K562 (cell line): ENCODE results near the gene LDLRAD3. TPM values are rescaled to one million over a fixed set of nuclear protein-coding genes. Genes with fewer than 3 reads are reported as not detected.
A peak's percentile ranks its signal among the peaks of the same experiment; 100 is the strongest.

Experiments
- ATAC-seq: fragments of 200-7000 bp; cut with Tn5 transposase; 3 replicates; pipeline ENCODE4 v1.9.1; 2020; ENCODE audit warnings: moderate library complexity
- BruUV-seq: library from RNA; stranded (reverse); fragments of 400-500 nt; replicated peaks from 2 replicates; lab custom pipeline; 2021; lab: Mats Ljungman, UMichigan
- CTCF ChIA-PET: fragments of 300-600 bp; formaldehyde crosslinking; extraction: SDS; loops from one replicate; lab custom pipeline; 2021; ENCODE audit warnings: low intra/inter-chr PET ratio; lab: Yijun Ruan, JAX
- POLR2A ChIA-PET: fragments of 300-600, 350-650 bp; sonication (Branson Sonifier 250); formaldehyde crosslinking; extraction: SDS; loops from one replicate; lab custom pipeline; 2021; ENCODE audit warnings: antibody characterized with exemption, inconsistent platforms; lab: Yijun Ruan, JAX
- DNase-seq, 4 experiments: peaks; one replicate each; pipeline versions ENCODE4 v3.0.0 to v3.0.0-alpha.2; 2011 to 2018; ENCODE audit warnings: low spot score in 3 of 4, mixed read lengths in 3 of 4; ENCODE audit errors: extremely low read depth in 1 of 4
- FAIRE-seq: peaks from 2 replicates; lab custom pipeline; 2011; peaks lifted over from hg19 to GRCh38; lab: Jason Lieb, UNC
- H2AFZ ChIP-seq: 2 replicates; pipeline ENCODE4 v1.6.0; 2011; ENCODE audit warnings: low read depth, low read length, control low read depth, inconsistent platforms
- H3K27ac ChIP-seq: fragments of 200-600 bp; 3 replicates; pipeline ENCODE4 v1.8.0; 2011; ENCODE audit warnings: low read depth, mild to moderate bottlenecking, control low read depth, inconsistent platforms, low read length, moderate library complexity, mixed read lengths; ENCODE audit errors: extremely low read depth
- H3K27me3 ChIP-seq, 2 experiments: fragments of 300-600 bp in 1 of 2; 2 replicates in 1 of 2; 3 replicates in 1 of 2; pipeline versions ENCODE4 v1.6.0 to v1.8.0; 2011; ENCODE audit warnings: inconsistent platforms in 2 of 2, low read length in 2 of 2, mild to moderate bottlenecking in 1 of 2, mixed read lengths in 1 of 2, moderate library complexity in 1 of 2; ENCODE audit not compliant: control insufficient read depth in 2 of 2, insufficient read depth in 2 of 2
- H3K36me3 ChIP-seq: fragments of 300-600 bp; 3 replicates; pipeline ENCODE4 v1.8.0; 2011; ENCODE audit warnings: mild to moderate bottlenecking, low read length, inconsistent platforms; ENCODE audit not compliant: control insufficient read depth, insufficient read depth
- H3K4me1 ChIP-seq, 2 experiments: fragments of 200-600 bp in 1 of 2; replicated peaks in 1 of 2; 2 replicates in 1 of 2; 3 replicates in 1 of 2; pipeline versions ENCODE4 v1.5.1 to v1.8.0; 2011; ENCODE audit warnings: inconsistent platforms in 2 of 2, low read length in 2 of 2, mild to moderate bottlenecking in 1 of 2, mixed read lengths in 1 of 2, moderate library complexity in 1 of 2; ENCODE audit not compliant: control insufficient read depth in 2 of 2, insufficient read depth in 2 of 2
- H3K4me2 ChIP-seq: 2 replicates; pipeline ENCODE4 v1.6.1; 2011; ENCODE audit warnings: low read length, control low read depth, inconsistent platforms, mixed read lengths; ENCODE audit not compliant: insufficient read depth
- H3K4me3 ChIP-seq: fragments of 200-600 bp; sonication (generic), shearing (Covaris generic); 2 replicates; pipeline ENCODE4 v1.5.1; 2016; ENCODE audit warnings: control low read depth, inconsistent platforms
- H3K79me2 ChIP-seq: fragments of 200-600 bp; 3 replicates; pipeline ENCODE4 v1.8.0; 2011; ENCODE audit warnings: low read length, inconsistent platforms; ENCODE audit not compliant: control insufficient read depth, insufficient read depth
- H3K9ac ChIP-seq, 2 experiments: 2 replicates each; pipeline versions ENCODE4 v1.6.0 to v1.6.1; 2011; ENCODE audit warnings: low read depth in 2 of 2, low read length in 2 of 2, control low read depth in 1 of 2, inconsistent platforms in 1 of 2, mild to moderate bottlenecking in 1 of 2, mixed read lengths in 1 of 2; ENCODE audit not compliant: insufficient read depth in 1 of 2
- H3K9me1 ChIP-seq: one replicate; pipeline ENCODE4 v1.6.0; 2011; ENCODE audit warnings: inconsistent platforms, mild to moderate bottlenecking, low read length, moderate library complexity; ENCODE audit not compliant: control insufficient read depth, insufficient read depth
- H3K9me3 ChIP-seq: replicated peaks from 2 replicates; pipeline ENCODE4 v1.5.1; 2011; ENCODE audit warnings: low read depth, low read length, inconsistent platforms; ENCODE audit not compliant: control insufficient read depth, insufficient read depth
- H4K20me1 ChIP-seq: replicated peaks from 2 replicates; pipeline ENCODE4 v1.6.1; 2011; ENCODE audit warnings: low read length, inconsistent platforms, mixed read lengths; ENCODE audit not compliant: control insufficient read depth, insufficient read depth
- CBFA2T2 ChIP-seq: fragments of 450-650 bp; conservative IDR thresholded peaks from 2 replicates; pipeline ENCODE4 v1.6.1; 2017; ENCODE audit warnings: mild to moderate bottlenecking
- COPS2 ChIP-seq: fragments of 450-650 bp; conservative IDR thresholded peaks from 2 replicates; pipeline ENCODE4 v1.6.1; 2016; ENCODE audit warnings: mild to moderate bottlenecking, moderate library complexity
- EP400 ChIP-seq: fragments of 450-650 bp; IDR thresholded peaks from 2 replicates; pipeline ENCODE4 v1.6.1; 2017; ENCODE audit warnings: antibody characterized with exemption, mild to moderate bottlenecking, moderate library complexity
- ETV6 ChIP-seq, 3 experiments: fragments of 150-350 bp in 1 of 3; sonication (generic) in 1 of 3; formaldehyde crosslinking in 1 of 3; IDR thresholded peaks; 2 replicates each; pipeline versions ENCODE4 v1.6.1 to v1.8.0; 2014 to 2022; ENCODE audit warnings: borderline replicate concordance in 2 of 3, low read depth in 2 of 3, antibody characterized with exemption in 1 of 3, low read length in 1 of 3, mild to moderate bottlenecking in 1 of 3, missing genetic modification reagents in 1 of 3
- FOXA3 ChIP-seq, 2 experiments: fragments of 450-650 bp in 1 of 2; sonication (generic) in 1 of 2; formaldehyde crosslinking; IDR thresholded peaks in 1 of 2; conservative IDR thresholded peaks in 1 of 2; 2 replicates each; pipeline versions ENCODE4 v1.4.0 to v1.8.0; 2020 to 2022; ENCODE audit warnings: mild to moderate bottlenecking in 2 of 2, missing genetic modification reagents in 1 of 2
- NCOR1 ChIP-seq: fragments of 450-650 bp; IDR thresholded peaks from 2 replicates; pipeline ENCODE4 v1.6.1; 2016; ENCODE audit warnings: mild to moderate bottlenecking, moderate library complexity
- NR3C1 ChIP-seq: sonication (generic); formaldehyde crosslinking; IDR thresholded peaks from 2 replicates; pipeline ENCODE4 v1.8.1; 2022; ENCODE audit warnings: missing genetic modification reagents
- OTX1 ChIP-seq: fragments of 450-650 bp; formaldehyde crosslinking; IDR thresholded peaks from 2 replicates; pipeline ENCODE4 v1.4.0; 2022; ENCODE audit warnings: mild to moderate bottlenecking
- PURB ChIP-seq: sonication (generic); formaldehyde crosslinking; IDR thresholded peaks from 2 replicates; pipeline ENCODE4 v1.9.0; 2021; ENCODE audit warnings: low read depth, mild to moderate bottlenecking, missing genetic modification reagents
- RCOR1 ChIP-seq, 2 experiments: IDR thresholded peaks; 2 replicates each; pipeline ENCODE4 v1.6.1; 2012; ENCODE audit warnings: low read depth in 2 of 2, low read length in 2 of 2, borderline replicate concordance in 1 of 2, improper control_type of control experiment in 1 of 2
- SNRNP70 ChIP-seq: fragments of 200-400 bp; formaldehyde crosslinking; optimal IDR thresholded peaks from 2 replicates; pipeline ENCODE3; 2017; ENCODE audit warnings: low read depth, low read length
- TAL1 ChIP-seq: fragments of 450-650 bp; IDR thresholded peaks from 2 replicates; pipeline ENCODE4 v1.6.1; 2016; ENCODE audit warnings: mild to moderate bottlenecking
- U2AF2 ChIP-seq: fragments of 200-400 bp; formaldehyde crosslinking; optimal IDR thresholded peaks from 2 replicates; pipeline ENCODE3; 2017; ENCODE audit warnings: low read depth, mild to moderate bottlenecking, low read length
- ZC3H11A ChIP-seq: IDR thresholded peaks from 2 replicates; pipeline ENCODE4 v1.6.1; 2012; ENCODE audit warnings: low read depth, low read length, improper control_type of control experiment
- ZKSCAN1 ChIP-seq: fragments of 150-350 bp; IDR thresholded peaks from 2 replicates; pipeline ENCODE4 v1.6.1; 2016; ENCODE audit warnings: low read depth, low read length
- ZNF124 ChIP-seq: sonication (generic); formaldehyde crosslinking; IDR thresholded peaks from 2 replicates; pipeline ENCODE4 v1.8.1; 2022; ENCODE audit warnings: missing genetic modification reagents
- WGBS: fragments of 100-300 bp; shearing (Covaris generic); methylation state at CpG from one replicate; pipeline ENCODE4 v1.1.6; 2016; ENCODE audit warnings: low coverage, mixed read lengths; ENCODE audit not compliant: insufficient coverage; ENCODE audit errors: missing lambda C conversion rate; 5-methylcytosine and 5-hydroxymethylcytosine counted together
- in situ Hi-C: fragments of 300-500 bp; cut with MboI; formaldehyde crosslinking; loops from 4 replicates; pipeline ENCODE4 v1.15.0; 2018; ENCODE audit warnings: inconsistent platforms, mixed read lengths
- intact Hi-C: fragments of 100-400 bp; cut with micrococcal nuclease; formaldehyde crosslinking; loops from 2 replicates; pipeline ENCODE4 v1.14.2; 2022
- polyA plus RNA-seq, 8 experiments: library from polyadenylated mRNA; depleted of rRNA in 4 of 8; stranded (reverse) in 5 of 8; unstranded in 3 of 8; fragments of >200 nt; fragmentation: Nextera tagmentation in 2 of 8; fragmentation: Illumina TruSeq in 1 of 8; extraction: Ambion mirVana in 2 of 8; extraction: Trizol in 1 of 8; gene quantifications; 2 replicates each; pipeline versions ENCODE4 v1.2.1 to v1.2.3, GENCODE V29; 2011 to 2014; ENCODE audit warnings: inconsistent platforms in 1 of 8, missing spikeins in 1 of 8
- total RNA-seq, 7 experiments: library from RNA; depleted of rRNA in 6 of 7; stranded (reverse); fragments of >200 nt in 6 of 7; fragmentation: Illumina TruSeq in 2 of 7; extraction: Trizol in 2 of 7; gene quantifications; 2 replicates each; pipeline versions ENCODE4 v1.2.1 to v1.2.3, GENCODE V29; 2011 to 2021; ENCODE audit warnings: low replicate concordance in 1 of 7
- TF ChIP-seq, protein P1 (sequence below): fragments of 450-650 bp; formaldehyde crosslinking; IDR thresholded peaks from 2 replicates; pipeline ENCODE4 v1.4.0; 2020; ENCODE audit warnings: mild to moderate bottlenecking, moderate library complexity
- TF ChIP-seq, protein P2 (sequence below): fragments of 450-650 bp; IDR thresholded peaks from 2 replicates; pipeline ENCODE4 v1.6.1; 2017; ENCODE audit warnings: antibody characterized with exemption

The LDLRAD3 gene
- total and polyA plus RNA-seq, 9 of the 15 experiments (the other 6 are each of a cell fraction or from before 2014, with no cell fraction given), result 0.73 to 7.2 (median 3.5) TPM

GRCh38 chr11:36149538-36150242 is 205.8 kb downstream of the LDLRAD3 start:
- Histone ChIP-seq H3K9ac (peak overlapping the region in 1 of 2 experiments; percentile 57; a peak in 1 of 4 replicates), H3K9me1 (no peaks in the 10 kb centered on the region), H4K20me1 (no peaks in the 10 kb centered on the region), H3K9me3 (no peaks in the 10 kb centered on the region), H3K36me3 (no peaks in the 10 kb centered on the region), H3K4me2 (peak overlapping the region; percentile 78), H3K27ac (peak overlapping the region; percentile 82; the same call in 2 of the 3 replicates), H2AFZ (peak overlapping the region; percentile 92), H3K4me3 (no peak overlapping the region), H3K4me1 (peaks cover 12 to 18% of the 10 kb centered on the region in 2 experiments), H3K27me3 (no peaks in the 10 kb centered on the region), H3K79me2 (no peaks in the 10 kb centered on the region)
- ChIA-PET CTCF (interaction anchor here (1.0 kb wide), 1 partner anchor 533 kb away, joined by 3 read pairs; no protein-coding TSS in a partner anchor), POLR2A (interaction anchor here (0.8 to 1.0 kb wide), 2 partner anchors 13 to 18 kb away, joined by 3 read pairs; no protein-coding TSS in a partner anchor)
- intact Hi-C loops, result loop anchor here (1.0 kb wide), 5 partner anchors 18 to 533 kb away; no protein-coding TSS in a partner anchor
- FAIRE-seq (peak; percentile 100), ATAC-seq (peak; percentile 98), DNase-seq (peak; percentile 84 to 90 (median 88))
- WGBS, result 5% methylated on average over 7 of the region's 8 CpGs
- no TSS peak for BruUV-seq
- in situ Hi-C loops, result no loop called here
- no peak for TF ChIP-seq U2AF2
- TF ChIP-seq CBFA2T2, result peak; percentile 53; the same call in 1 of the 2 replicates
- TF ChIP-seq NCOR1, result peak; percentile 49
- TF ChIP-seq RCOR1 (IDR thresholded peaks at IDR 0.05; ENCODE audit: borderline replicate concordance in 1 of 2, low read depth in 2 of 2, low read length in 2 of 2), result peak in 1 of 2 experiments; percentile 81; a peak in 2 of 4 replicates
- TF ChIP-seq, protein P1, sequence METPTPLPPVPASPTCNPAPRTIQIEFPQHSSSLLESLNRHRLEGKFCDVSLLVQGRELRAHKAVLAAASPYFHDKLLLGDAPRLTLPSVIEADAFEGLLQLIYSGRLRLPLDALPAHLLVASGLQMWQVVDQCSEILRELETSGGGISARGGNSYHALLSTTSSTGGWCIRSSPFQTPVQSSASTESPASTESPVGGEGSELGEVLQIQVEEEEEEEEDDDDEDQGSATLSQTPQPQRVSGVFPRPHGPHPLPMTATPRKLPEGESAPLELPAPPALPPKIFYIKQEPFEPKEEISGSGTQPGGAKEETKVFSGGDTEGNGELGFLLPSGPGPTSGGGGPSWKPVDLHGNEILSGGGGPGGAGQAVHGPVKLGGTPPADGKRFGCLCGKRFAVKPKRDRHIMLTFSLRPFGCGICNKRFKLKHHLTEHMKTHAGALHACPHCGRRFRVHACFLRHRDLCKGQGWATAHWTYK, result peak; percentile 64; the same call in 1 of the 2 replicates
- TF ChIP-seq EP400, result peak; percentile 70
- no peak for TF ChIP-seq SNRNP70
- no peak for TF ChIP-seq PURB (CRISPR knock-in tag)
- TF ChIP-seq ETV6 (IDR thresholded peaks at IDR 0.05; ENCODE audit: borderline replicate concordance in 1 of 2, low read depth in 2 of 2, low read length in 1 of 2), result no peak
- no peak for TF ChIP-seq ETV6 (CRISPR knock-in tag; IDR thresholded peaks at IDR 0.05; ENCODE audit: borderline replicate concordance)
- TF ChIP-seq ZKSCAN1, result no peak; the same call in 1 of the 2 replicates
- no peak for TF ChIP-seq ZNF124 (CRISPR knock-in tag)
- no peak for TF ChIP-seq FOXA3 (CRISPR knock-in tag; conservative IDR thresholded peaks at IDR 0.05 in 1 of 2, IDR thresholded peaks at IDR 0.05 in 1 of 2)
- no peak for TF ChIP-seq COPS2
- TF ChIP-seq TAL1, result no peak
- TF ChIP-seq, protein P2, sequence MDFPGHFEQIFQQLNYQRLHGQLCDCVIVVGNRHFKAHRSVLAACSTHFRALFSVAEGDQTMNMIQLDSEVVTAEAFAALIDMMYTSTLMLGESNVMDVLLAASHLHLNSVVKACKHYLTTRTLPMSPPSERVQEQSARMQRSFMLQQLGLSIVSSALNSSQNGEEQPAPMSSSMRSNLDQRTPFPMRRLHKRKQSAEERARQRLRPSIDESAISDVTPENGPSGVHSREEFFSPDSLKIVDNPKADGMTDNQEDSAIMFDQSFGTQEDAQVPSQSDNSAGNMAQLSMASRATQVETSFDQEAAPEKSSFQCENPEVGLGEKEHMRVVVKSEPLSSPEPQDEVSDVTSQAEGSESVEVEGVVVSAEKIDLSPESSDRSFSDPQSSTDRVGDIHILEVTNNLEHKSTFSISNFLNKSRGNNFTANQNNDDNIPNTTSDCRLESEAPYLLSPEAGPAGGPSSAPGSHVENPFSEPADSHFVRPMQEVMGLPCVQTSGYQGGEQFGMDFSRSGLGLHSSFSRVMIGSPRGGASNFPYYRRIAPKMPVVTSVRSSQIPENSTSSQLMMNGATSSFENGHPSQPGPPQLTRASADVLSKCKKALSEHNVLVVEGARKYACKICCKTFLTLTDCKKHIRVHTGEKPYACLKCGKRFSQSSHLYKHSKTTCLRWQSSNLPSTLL, result no peak
- TF ChIP-seq OTX1 (CRISPR knock-in tag), result no peak; the same call in 1 of the 2 replicates
- TF ChIP-seq NR3C1, result no peak
- no peak for TF ChIP-seq ZC3H11A
